ENCODE results near the gene BHLHE40.
A peak's percentile ranks its signal among the peaks of the same experiment; 100 is the strongest.

Gene BHLHE40

DNA sequence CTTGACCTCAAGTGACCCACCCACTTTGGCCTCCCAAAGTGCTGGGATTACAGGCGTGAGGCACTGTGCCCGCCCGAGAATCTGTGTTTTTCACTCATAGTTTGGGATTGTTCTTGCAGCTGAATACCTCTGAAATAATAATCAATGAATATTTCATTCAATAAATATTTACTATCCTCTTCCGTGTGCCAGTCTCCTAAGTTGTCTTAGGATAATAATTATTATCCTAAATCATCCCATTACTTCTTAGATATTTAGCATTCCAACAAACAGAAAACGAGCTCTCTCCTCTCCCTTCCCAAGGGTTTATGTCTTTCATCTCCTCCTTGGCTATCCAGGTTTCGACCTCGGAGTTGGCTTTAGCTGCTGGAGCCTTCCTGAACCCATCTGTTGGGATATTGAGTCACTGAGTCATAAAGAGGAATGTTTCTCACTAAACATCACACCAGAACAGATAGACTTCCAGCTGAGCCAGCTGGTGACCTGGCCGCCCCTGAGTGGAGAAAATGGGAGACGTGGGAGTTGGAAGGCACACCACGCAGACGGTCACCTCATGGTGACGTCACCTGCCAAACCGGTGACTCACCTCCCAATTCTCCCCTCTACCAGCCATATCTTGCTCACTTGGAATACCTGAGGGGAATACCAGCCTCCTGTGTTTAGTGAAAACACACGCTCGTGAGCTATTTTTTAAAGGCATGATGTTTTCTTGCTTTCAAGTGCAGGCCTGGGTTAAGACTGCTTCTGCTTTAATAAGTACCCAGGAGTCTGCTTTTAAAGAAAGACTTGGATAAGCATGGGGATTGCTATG, 43.9 kb downstream of the BHLHE40 start:
- Histone ChIP-seq H3K9me3 (ENCODE audit: control insufficient read depth, low read length) (no peaks in the 10 kb centered on the region), H3K14ac (ENCODE audit: low read length in 2 of 2) (no peak overlapping the region), H3K27ac (ENCODE audit: low read length, poor library complexity, severe bottlenecking) (peak overlapping the region; percentile 94), H3K4me2 (ENCODE audit: low read length, poor library complexity, severe bottlenecking) (no peak overlapping the region), H2AK5ac (ENCODE audit: low read length, severe bottlenecking) (no peak overlapping the region), H3K18ac (ENCODE audit: low read depth in 1 of 2, low read length in 2 of 2) (peak overlapping the region in 1 of 2 experiments; percentile 15), H3K23ac (ENCODE audit: low read length in 2 of 2) (no peak overlapping the region), H2BK5ac (ENCODE audit: low read depth, low read length, poor library complexity, severe bottlenecking) (peak overlapping the region; percentile 59), H3K9ac (ENCODE audit: low read length) (peak overlapping the region; percentile 82), H2BK15ac (ENCODE audit: low read depth, poor library complexity, severe bottlenecking) (no peak overlapping the region), H3K4me3 (ENCODE audit: insufficient read depth in 1 of 2, low read depth in 1 of 2, low read length in 2 of 2) (no peak overlapping the region), H4K8ac (ENCODE audit: low read length) (peak overlapping the region; percentile 29), H2BK12ac (ENCODE audit: low read length in 2 of 2) (peak overlapping the region in 1 of 2 experiments; percentile 26), H2AFZ (ENCODE audit: low read depth, low read length) (no peak overlapping the region), H3K79me1 (replicated peaks; ENCODE audit: low read length, poor library complexity, severe bottlenecking) (peaks cover 2% of the 10 kb centered on the region), H3K36me3 (ENCODE audit: control insufficient read depth in 1 of 2, insufficient read depth in 2 of 2, low read depth in 1 of 2, low read length in 2 of 2) (no peaks in the 10 kb centered on the region), H3K4me1 (ENCODE audit: control insufficient read depth, insufficient read depth, low read depth, low read length) (peaks cover 17% of the 10 kb centered on the region), H2BK120ac (ENCODE audit: low read depth, low read length) (peak overlapping the region; percentile 38), H3K4ac (ENCODE audit: low read depth in 1 of 2, low read length in 2 of 2) (peak overlapping the region in 1 of 2 experiments; percentile 72), H3K27me3 (ENCODE audit: control insufficient read depth in 1 of 2, insufficient read depth in 1 of 2, low read length in 2 of 2) (no peaks in the 10 kb centered on the region), H4K91ac (ENCODE audit: low read length) (no peak overlapping the region)
- 5% methylated on average over 11 of the region's 15 CpGs for WGBS
- peak; percentile 99 for DNase-seq

GRCh38 chr3:5023777-5024346, 44.6 kb downstream of the BHLHE40 start:
- H2BK120ac ChIP-seq (ENCODE audit: low read depth, low read length), result peak overlapping the region; percentile 42
- no peak for DNase-seq
- peak overlapping the region; percentile 39 for H2BK5ac ChIP-seq (ENCODE audit: low read depth, low read length, poor library complexity, severe bottlenecking)
- H3K9ac ChIP-seq (ENCODE audit: low read length), result peak overlapping the region; percentile 82
- peak overlapping the region; percentile 56 to 71 for H3K18ac ChIP-seq (ENCODE audit: low read depth in 1 of 2, low read length in 2 of 2)
- H3K14ac ChIP-seq (ENCODE audit: low read length in 2 of 2), result no peak overlapping the region
- H3K4me2 ChIP-seq (ENCODE audit: low read length, poor library complexity, severe bottlenecking), result no peak overlapping the region
- H2BK15ac ChIP-seq (ENCODE audit: low read depth, poor library complexity, severe bottlenecking), result peak overlapping the region; percentile 39
- no peak overlapping the region for H2AFZ ChIP-seq (ENCODE audit: low read depth, low read length)
- H3K4me1 ChIP-seq (ENCODE audit: control insufficient read depth, insufficient read depth, low read depth, low read length), result peaks cover 15% of the 10 kb centered on the region
- H3K4ac ChIP-seq (ENCODE audit: low read depth in 1 of 2, low read length in 2 of 2), result peak overlapping the region in 1 of 2 experiments; percentile 82
- H3K36me3 ChIP-seq (ENCODE audit: control insufficient read depth in 1 of 2, insufficient read depth in 2 of 2, low read depth in 1 of 2, low read length in 2 of 2), result no peaks in the 10 kb centered on the region
- peak overlapping the region in 1 of 2 experiments; percentile 89 for H2BK12ac ChIP-seq (ENCODE audit: low read length in 2 of 2)
- no peak overlapping the region for H3K4me3 ChIP-seq (ENCODE audit: insufficient read depth in 1 of 2, low read depth in 1 of 2, low read length in 2 of 2)
- H2AK5ac ChIP-seq (ENCODE audit: low read length, severe bottlenecking), result peak overlapping the region; percentile 47
- H3K27ac ChIP-seq (ENCODE audit: low read length, poor library complexity, severe bottlenecking), result peak overlapping the region; percentile 93
- no peak overlapping the region for H3K23ac ChIP-seq (ENCODE audit: low read length in 2 of 2)
- H3K9me3 ChIP-seq (ENCODE audit: control insufficient read depth, low read length), result no peaks in the 10 kb centered on the region
- no peak overlapping the region for H4K8ac ChIP-seq (ENCODE audit: low read length)
- no peaks in the 10 kb centered on the region for H3K27me3 ChIP-seq (ENCODE audit: control insufficient read depth in 1 of 2, insufficient read depth in 1 of 2, low read length in 2 of 2)
- H4K91ac ChIP-seq (ENCODE audit: low read length), result no peak overlapping the region
- WGBS, result 76% methylated on average over 4 of the region's 9 CpGs
- H3K79me1 ChIP-seq (replicated peaks; ENCODE audit: low read length, poor library complexity, severe bottlenecking), result peaks cover 2% of the 10 kb centered on the region

DNA sequence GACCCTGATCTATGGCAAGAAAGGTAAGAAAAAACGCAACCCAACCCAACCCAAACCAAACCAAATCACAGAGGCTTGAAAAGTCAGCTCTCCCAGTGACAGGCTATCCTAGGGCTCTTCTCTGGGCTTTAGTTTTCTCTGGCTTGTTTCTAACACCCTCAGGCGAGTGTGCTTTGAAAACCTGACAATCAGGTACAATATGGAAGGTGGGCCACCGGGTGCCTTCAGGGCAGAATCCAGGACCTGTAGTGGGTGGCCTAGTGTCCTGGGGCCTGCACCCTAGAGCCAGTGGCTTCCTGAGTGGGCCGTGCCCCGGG, 46.8 kb downstream of the BHLHE40 start:
- H2BK5ac ChIP-seq (ENCODE audit: low read depth, low read length, poor library complexity, severe bottlenecking), result no peak overlapping the region

GRCh38 chr3:5029715-5030114, 50.5 kb downstream of the BHLHE40 start:
- Histone ChIP-seq H4K8ac (ENCODE audit: low read length) (no peak overlapping the region), H2BK5ac (ENCODE audit: low read depth, low read length, poor library complexity, severe bottlenecking) (no peak overlapping the region), H4K91ac (ENCODE audit: low read length) (no peak overlapping the region), H3K4me1 (ENCODE audit: control insufficient read depth, insufficient read depth, low read depth, low read length) (peaks cover 8% of the 10 kb centered on the region), H3K27me3 (ENCODE audit: control insufficient read depth in 1 of 2, insufficient read depth in 1 of 2, low read length in 2 of 2) (no peaks in the 10 kb centered on the region), H3K4ac (ENCODE audit: low read depth in 1 of 2, low read length in 2 of 2) (no peak overlapping the region), H2AK5ac (ENCODE audit: low read length, severe bottlenecking) (no peak overlapping the region), H2BK120ac (ENCODE audit: low read depth, low read length) (no peak overlapping the region), H3K4me2 (ENCODE audit: low read length, poor library complexity, severe bottlenecking) (no peak overlapping the region), H3K9ac (ENCODE audit: low read length) (no peak overlapping the region), H3K23ac (ENCODE audit: low read length in 2 of 2) (no peak overlapping the region), H3K36me3 (ENCODE audit: control insufficient read depth in 1 of 2, insufficient read depth in 2 of 2, low read depth in 1 of 2, low read length in 2 of 2) (no peaks in the 10 kb centered on the region), H3K4me3 (ENCODE audit: insufficient read depth in 1 of 2, low read depth in 1 of 2, low read length in 2 of 2) (no peak overlapping the region), H3K79me1 (replicated peaks; ENCODE audit: low read length, poor library complexity, severe bottlenecking) (no peaks in the 10 kb centered on the region), H3K9me3 (ENCODE audit: control insufficient read depth, low read length) (no peaks in the 10 kb centered on the region), H3K27ac (ENCODE audit: low read length, poor library complexity, severe bottlenecking) (no peak overlapping the region), H2AFZ (ENCODE audit: low read depth, low read length) (no peak overlapping the region), H2BK15ac (ENCODE audit: low read depth, poor library complexity, severe bottlenecking) (no peak overlapping the region), H3K14ac (ENCODE audit: low read length in 2 of 2) (no peak overlapping the region), H3K18ac (ENCODE audit: low read depth in 1 of 2, low read length in 2 of 2) (no peak overlapping the region), H2BK12ac (ENCODE audit: low read length in 2 of 2) (no peak overlapping the region)
- no peak for DNase-seq
- no CpG with 5 or more reads among the region's 1 CpG for WGBS

More for the DNA sequence above, 46.8 kb downstream of the BHLHE40 start:
- Histone ChIP-seq H2BK15ac (ENCODE audit: low read depth, poor library complexity, severe bottlenecking) (no peak overlapping the region), H4K91ac (ENCODE audit: low read length) (no peak overlapping the region), H3K4me1 (ENCODE audit: control insufficient read depth, insufficient read depth, low read depth, low read length) (peaks cover 13% of the 10 kb centered on the region), H3K79me1 (replicated peaks; ENCODE audit: low read length, poor library complexity, severe bottlenecking) (no peaks in the 10 kb centered on the region), H2BK12ac (ENCODE audit: low read length in 2 of 2) (no peak overlapping the region), H3K18ac (ENCODE audit: low read depth in 1 of 2, low read length in 2 of 2) (peak overlapping the region in 1 of 2 experiments; percentile 86), H3K27me3 (ENCODE audit: control insufficient read depth in 1 of 2, insufficient read depth in 1 of 2, low read length in 2 of 2) (no peaks in the 10 kb centered on the region), H3K27ac (ENCODE audit: low read length, poor library complexity, severe bottlenecking) (peak overlapping the region; percentile 9), H4K8ac (ENCODE audit: low read length) (no peak overlapping the region), H2BK120ac (ENCODE audit: low read depth, low read length) (peak overlapping the region; percentile 43), H3K9ac (ENCODE audit: low read length) (peak overlapping the region; percentile 90), H3K4me2 (ENCODE audit: low read length, poor library complexity, severe bottlenecking) (no peak overlapping the region), H3K4me3 (ENCODE audit: insufficient read depth in 1 of 2, low read depth in 1 of 2, low read length in 2 of 2) (no peak overlapping the region), H3K14ac (ENCODE audit: low read length in 2 of 2) (no peak overlapping the region), H2AK5ac (ENCODE audit: low read length, severe bottlenecking) (peak overlapping the region; percentile 27), H3K23ac (ENCODE audit: low read length in 2 of 2) (no peak overlapping the region), H3K4ac (ENCODE audit: low read depth in 1 of 2, low read length in 2 of 2) (no peak overlapping the region), H3K9me3 (ENCODE audit: control insufficient read depth, low read length) (no peaks in the 10 kb centered on the region), H2AFZ (ENCODE audit: low read depth, low read length) (no peak overlapping the region), H3K36me3 (ENCODE audit: control insufficient read depth in 1 of 2, insufficient read depth in 2 of 2, low read depth in 1 of 2, low read length in 2 of 2) (no peaks in the 10 kb centered on the region)
- no peak for DNase-seq
- 54% methylated on average over 3 of the region's 5 CpGs for WGBS

Measured in mesenchymal stem cell (in vitro differentiated cells and primary cell).